Stimulated activated CD4-positive, alpha-beta T cell treated with anti-CD3 and anti-CD28 coated beads, Interleukin-1b, Interleukin-23, amount 100 ng/mL, for 1 hour (primary cell): ENCODE measurements around the gene MARS1.
"Not testable (repeated sequence)": the region's sequence is repeated elsewhere in the genome, so short reads cannot be mapped to it uniquely, and the experiment has no call there.

ENCODE experiments used
- DNase-seq, 2 donors: peaks; one replicate each; pipeline ENCODE4 v3.0.0-alpha.2; 2020; ENCODE audit warnings: low read depth in 2 of 2

MARS1 gene

DNA sequence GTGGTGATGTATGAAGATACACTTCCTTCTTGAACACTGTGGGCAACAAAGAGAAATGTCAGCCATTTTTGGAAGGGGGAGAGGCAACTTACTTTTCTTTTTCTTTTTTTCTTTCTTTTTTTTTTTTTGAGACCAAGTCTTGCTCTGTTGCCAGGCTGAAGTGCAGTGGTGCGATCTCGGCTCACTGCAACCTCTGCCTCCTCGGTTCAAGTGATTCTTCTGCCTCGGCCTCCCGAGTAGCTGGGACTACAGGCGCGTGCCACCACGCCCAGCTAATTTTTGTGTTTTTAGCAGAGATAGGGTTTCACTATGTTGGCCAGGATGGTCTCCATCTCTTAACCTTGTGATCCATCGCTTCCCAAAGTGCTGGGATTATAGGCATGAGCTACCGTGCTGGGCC, 29.9 kb downstream of the MARS1 start:
- DNase-seq, result not testable (repeated sequence)

DNA sequence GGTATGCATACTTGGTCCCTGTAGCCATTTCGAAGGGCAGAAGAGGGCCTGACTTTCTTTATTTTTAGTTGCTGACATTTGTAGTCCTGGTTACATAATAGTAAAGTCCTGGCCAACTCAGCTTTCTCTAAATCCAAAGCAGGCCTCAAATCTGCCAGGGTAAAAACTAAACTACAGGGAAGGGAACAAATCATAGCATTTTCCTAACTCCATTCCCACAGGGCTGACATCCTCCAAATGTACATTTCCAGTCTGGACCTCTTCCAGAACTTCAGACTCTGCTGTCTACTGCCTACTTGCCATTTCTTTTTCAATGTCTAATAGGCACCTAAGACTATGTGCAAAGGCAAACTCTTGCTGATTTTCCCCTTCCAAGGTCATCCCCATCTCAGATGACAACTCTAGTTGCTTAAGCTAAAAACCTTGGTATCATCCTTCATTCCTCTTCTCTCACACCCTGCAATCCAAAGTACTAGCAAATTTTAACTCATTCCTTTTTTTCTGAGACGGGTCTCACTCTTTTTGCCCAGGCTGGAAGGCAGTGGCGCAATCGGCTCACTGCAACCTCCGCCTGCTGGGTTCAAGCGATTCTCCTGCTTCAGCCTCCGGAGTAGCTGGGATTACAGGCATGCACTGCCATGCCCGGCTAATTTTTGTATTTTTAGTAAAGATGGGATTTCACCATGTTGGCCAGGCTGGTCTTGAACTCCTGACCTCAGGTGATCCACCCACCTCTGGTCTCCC, 30.5 kb downstream of the MARS1 start:
- DNase-seq, result no peak

DNA sequence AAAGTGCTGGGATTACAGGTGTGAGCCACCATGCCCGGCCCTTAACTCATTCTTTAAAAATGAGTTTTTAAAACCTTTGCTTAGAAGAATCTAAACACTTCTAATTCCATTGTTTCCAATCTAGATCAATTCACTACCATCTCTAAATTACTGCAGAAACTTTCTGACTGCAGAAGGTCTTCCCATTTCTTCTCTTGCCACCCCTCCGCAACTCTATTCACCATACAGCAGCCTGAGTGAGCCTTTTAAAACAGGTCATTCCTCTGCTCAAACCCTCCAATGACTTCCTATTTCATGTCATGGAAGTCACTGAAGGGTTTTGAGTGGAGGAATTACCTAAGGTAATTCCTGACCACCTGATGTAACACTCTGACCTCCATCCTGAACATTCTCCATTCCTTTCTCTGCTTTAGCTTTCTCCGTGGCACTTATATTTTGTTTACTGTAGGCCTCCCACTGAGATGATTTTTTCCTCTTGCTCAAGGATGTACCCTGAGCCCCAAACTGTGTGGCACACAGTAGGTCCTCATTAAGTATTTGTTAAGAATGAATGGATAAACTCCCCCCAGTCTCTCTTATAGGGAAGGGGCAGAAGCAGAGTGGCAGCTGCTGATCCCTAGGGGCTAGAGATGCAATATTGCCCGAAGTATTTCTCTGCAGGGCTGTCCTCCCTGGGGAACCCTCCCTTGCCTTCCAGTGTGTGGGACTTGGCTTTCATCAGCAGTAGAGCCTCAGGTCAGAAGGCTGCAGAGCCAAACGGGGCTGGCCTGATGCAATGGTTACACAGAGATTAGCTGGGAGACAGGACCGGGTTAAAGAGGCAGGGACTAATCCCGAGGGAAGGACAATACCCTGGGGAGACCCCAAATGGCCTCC, 31.3 kb downstream of the MARS1 start:
- DNase-seq, result no peak

DNA sequence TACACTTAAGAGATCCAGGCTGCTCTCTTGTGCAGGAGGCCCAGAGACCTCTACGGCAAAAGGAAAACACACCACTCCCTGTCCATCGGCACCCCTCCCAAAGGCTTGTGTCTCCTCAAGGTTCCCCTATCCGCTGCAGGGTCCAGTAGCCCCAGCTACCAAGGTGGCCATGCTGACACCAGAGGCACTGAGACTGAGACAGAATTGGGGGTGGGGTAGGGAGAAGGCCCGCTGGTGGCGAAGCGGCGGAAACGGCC, 31.9 kb downstream of the MARS1 start:
- DNase-seq, result no peak

DNA sequence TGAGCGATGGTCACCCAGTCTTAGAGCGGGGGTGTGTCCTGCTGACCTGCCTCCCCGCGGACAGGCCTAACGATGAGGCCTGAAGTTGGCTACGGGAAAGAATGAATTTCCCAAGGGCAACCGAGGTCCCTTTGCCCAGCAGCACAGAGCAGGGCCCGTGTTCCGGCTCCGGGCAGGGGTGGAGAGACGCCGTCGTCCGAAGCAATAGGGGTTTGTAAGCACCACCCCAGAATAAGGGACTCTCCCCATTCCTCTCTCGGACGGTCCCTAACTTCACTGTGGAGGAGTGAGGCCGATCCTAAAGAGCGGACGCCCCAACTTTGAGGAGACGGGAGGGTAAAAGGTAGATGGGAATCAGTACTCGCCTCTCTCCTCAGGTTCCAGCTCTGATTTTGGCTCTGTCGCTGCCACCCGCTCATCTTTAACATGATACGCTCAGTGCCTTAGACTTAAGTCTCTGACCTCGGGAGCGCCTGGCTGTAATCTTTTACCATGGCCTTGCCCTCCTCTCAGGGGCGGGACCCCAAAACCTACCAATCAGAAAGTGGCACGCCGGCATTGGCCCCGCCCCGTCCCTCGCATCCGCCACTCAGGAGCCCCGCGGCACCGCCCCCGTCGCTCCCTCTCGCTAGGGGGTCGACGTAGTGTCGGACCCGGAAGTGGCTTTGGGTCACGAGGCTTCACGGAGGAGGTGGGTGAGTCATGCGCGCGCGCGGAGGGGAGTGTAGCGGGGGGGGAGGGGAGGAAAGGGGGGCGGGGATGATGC, 32.4 kb downstream of the MARS1 start, which contains the start of gene DDIT3:
DDIT3 (minus strand) TSS at position 462 of the 766 bp plus-strand sequence. CDS start 3,108 bp downstream, outside the sequence.
- DNase-seq, result peak; percentile 98 to 100

DNA sequence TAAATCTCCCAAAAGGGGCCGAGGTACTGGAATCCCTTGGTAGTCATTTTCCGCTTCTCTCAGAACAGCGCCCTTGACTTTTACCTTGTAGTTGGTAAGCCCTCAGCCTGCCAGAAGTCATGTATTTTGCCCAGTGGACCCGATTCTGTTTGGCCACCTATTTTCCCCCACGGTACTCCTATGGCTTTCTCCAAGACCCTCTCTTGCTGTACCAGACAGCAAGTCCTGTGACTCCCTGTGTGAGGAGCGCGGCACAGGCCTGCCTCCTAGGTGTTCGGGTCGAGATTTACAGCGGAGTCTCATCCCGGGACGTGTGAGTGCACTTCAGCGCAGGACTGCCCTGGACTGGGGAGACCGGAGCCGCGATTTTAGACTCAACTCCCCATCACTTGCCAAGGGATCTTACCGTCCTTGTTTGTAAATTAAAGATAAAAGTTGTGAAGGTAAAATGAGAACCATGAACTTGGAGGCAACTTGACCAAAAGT, 33.7 kb downstream of the MARS1 start:
- DNase-seq, result no peak

DNA sequence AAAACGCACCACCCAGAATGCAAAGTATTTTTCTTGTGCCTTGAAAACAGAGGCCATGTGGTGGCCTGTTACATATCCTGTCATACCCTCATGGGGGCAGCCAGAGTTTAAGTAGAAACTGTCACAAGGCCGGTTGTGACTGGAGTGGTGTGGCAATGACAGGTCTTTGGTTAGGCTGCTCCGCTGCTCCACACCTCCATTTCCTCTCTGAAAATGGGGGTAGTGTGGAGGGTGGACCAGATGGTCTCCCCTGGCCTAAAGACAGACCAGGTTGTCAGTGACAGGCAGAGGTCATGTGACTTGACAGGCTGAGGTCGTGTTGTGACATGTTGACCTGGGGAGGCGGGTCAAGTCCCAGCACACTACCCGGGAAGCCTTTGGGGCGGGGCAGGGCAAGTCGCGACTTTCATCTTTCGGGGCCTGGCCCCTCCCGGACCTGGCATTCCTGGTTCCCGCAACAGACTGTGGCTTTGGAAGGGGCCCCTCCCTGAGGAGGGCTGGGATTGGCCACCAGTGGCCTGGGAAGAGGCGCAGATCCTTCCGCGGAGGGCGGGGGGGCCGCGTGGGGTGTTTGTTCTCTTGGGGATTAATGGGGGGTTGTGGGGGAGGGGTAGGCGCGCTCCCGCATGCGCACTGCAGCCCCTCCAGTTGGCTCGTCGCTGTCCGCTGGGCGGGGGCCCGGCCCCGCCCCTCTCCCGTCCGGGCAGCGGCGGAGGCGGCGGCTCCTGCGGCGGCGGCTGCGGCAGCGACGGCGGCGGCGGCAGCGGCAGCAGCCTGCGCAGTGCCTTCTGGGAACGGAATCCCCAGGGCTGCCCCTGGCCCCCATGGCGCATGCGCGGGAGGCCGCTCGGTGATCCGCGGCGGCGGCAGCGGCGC, 34.4 kb downstream of the MARS1 start, which contains the start of gene MBD6:
MBD6 (plus strand) TSS at position 814 of the 876 bp plus-strand sequence. CDS start 1,480 bp downstream, outside the sequence.
- DNase-seq, result peak; percentile 77 to 86

DNA sequence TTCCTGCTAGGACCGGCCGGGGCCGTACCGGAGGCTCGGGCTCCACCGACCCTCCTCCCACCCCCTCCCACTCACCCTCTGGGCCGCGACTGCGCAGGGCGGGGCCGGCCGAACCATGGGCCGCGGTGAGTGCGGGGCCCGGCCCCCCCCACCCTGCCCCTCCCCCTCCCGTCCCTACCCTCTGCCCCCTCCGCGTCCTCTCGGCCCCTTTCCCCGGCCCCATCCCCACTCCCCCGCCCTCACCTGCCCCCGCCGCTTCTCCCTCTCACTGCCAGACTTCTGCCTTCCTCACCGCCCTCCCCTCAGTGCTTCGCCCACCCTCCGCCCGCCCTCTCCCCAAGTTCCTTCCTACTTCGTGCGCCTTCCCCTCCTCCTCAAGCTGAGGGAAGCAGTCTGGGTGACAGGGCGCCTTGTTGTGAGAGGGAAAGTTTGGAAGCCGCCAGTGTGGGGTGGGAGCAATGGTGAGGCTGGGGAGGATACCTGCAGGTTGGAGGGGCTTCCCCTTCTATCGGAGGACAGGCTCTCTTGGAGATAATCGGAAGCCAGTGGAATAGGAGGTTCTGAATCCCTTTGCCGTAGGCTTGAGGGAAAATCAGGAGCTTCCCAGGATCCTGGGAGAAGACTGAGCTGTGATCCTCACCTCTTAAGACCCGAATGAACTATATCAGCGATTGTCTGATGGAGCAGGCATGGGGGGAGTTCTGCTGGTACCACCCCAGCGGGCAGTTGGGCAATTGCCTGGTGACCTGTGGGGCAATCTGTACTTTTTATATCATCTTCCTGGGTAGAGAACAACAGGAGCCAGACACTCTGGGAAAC, 35.2 kb downstream of the MARS1 start:
- DNase-seq, result no peak

DNA sequence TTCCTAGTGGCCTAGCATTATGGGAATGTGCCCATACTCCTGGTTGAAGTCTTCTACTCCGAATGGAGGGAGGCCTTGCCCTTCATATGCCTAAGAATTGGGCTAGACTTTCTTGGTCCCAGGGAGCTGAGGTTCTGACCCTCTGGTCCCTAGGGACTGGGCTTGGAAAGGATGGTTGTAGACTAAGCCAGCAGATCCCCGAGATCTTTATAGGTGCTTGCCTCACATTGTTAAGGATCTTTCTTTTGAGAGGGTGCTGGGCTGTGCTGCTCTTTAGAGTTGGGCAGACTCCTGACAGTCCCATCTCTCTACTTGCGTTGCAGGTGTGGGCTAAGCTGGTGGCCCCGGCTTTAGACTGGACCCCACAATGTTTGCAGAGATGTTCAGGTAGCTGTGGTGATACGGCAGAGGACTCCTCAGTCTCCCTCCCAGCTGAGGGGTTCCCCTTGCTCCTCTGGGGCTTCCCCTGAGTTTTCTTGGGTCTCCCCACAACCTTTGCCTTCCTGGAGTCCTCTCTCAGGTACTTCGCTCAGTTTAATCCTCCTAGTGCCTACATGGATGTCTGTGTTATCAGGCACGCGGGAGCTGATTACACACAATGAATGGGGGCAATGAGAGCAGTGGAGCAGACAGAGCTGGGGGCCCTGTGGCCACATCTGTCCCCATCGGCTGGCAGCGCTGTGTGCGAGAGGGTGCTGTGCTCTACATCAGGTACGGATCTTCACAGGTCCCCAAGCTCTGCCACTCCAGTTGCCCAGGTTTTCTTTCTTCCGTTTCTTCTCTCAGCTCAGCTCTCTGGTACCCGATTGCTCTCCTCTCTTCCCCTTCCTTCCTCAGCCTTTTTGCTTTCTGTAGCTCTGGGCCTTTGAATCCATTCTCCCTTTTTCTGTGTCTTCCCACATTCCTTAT, 36.1 kb downstream of the MARS1 start:
- DNase-seq, result no peak

GRCh38 chr12:57524814-57525614, 37.1 kb downstream of the MARS1 start:
- no peak for DNase-seq

DNA sequence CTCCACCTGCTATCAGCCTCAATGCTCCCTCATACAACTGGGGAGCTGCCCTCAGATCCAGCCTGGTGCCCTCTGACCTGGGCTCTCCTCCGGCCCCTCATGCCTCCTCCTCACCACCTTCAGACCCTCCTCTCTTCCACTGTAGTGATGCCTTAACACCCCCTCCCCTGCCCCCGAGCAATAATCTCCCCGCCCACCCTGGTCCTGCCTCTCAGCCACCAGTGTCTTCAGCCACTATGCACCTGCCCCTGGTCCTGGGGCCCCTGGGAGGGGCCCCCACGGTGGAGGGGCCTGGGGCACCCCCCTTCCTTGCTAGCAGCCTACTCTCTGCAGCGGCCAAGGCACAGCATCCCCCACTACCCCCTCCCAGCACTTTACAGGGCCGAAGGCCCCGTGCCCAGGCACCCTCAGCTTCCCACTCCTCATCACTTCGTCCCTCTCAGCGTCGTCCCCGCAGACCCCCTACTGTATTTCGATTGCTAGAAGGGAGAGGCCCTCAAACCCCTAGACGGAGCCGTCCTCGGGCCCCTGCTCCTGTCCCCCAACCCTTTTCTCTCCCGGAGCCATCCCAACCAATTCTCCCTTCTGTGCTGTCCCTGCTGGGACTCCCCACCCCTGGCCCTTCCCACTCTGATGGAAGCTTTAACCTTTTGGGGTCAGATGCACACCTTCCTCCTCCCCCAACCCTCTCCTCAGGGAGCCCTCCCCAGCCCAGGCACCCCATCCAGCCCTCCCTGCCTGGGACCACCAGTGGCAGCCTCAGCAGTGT, 37.9 kb downstream of the MARS1 start:
- DNase-seq, result no peak

DNA sequence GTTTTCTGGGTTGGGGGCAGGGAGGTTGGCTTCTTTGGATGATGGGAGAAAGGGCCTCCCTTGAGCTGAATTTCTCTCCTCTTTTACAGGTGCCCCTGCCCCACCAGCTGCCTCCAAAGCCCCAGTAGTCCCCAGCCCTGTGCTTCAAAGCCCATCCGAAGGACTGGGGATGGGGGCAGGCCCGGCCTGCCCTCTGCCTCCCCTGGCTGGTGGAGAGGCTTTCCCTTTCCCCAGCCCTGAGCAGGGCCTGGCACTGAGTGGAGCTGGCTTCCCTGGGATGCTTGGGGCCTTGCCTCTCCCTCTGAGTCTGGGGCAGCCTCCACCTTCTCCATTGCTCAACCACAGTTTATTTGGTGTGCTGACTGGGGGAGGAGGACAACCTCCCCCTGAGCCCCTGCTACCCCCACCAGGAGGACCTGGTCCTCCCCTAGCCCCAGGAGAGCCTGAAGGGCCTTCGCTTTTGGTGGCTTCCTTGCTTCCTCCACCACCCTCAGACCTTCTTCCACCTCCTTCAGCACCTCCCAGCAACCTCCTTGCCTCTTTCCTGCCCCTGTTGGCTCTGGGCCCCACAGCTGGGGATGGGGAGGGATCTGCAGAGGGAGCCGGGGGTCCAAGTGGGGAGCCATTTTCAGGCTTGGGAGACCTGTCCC, 38.7 kb downstream of the MARS1 start:
- no peak for DNase-seq

DNA sequence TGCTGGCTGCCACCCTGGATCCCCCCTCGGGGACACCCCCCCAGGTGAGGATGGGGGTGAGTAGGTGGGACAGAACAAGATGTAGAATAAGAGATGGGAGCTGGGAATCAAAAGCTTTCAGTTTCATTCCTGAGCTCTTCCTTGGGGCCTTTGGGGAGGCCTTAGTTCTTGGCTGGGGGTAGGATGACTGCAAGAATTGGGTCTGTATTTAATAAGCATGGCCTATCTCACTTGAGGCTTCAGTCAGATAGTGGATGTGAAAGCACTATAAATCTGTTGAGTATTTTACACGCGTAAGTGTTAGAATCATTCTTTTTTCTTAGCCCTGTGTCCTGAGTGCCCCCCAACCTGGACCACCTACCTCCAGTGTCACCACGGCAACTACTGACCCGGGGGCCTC, 39.3 kb downstream of the MARS1 start:
- no peak for DNase-seq

GRCh38 chr12:57528176-57528575, 40.3 kb downstream of the MARS1 start:
- DNase-seq, result no peak

GRCh38 chr12:57528831-57529555, 41.1 kb downstream of the MARS1 start:
- DNase-seq, result no peak

DNA sequence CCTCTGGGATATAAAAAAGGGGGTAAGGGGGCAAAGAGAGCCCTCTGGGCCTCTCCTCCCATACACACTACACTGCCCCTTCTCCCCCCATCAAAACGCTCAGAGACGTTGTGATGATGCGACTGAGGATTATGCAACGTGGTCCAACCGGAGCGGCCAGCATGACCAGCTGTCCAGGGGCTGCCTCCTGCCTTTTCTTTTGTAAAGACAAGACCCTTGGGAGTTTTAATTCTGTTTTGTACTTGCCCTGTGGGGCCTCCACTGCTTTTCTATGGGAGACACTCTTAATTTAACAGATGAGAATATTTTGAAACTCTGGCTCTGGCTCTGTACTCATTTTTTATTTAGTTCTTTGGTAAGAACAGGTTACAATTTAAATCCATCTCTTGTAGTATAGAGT, 42.0 kb downstream of the MARS1 start:
- no peak for DNase-seq
